ENCODE results near the gene ZFYVE16.

Gene ZFYVE16

DNA sequence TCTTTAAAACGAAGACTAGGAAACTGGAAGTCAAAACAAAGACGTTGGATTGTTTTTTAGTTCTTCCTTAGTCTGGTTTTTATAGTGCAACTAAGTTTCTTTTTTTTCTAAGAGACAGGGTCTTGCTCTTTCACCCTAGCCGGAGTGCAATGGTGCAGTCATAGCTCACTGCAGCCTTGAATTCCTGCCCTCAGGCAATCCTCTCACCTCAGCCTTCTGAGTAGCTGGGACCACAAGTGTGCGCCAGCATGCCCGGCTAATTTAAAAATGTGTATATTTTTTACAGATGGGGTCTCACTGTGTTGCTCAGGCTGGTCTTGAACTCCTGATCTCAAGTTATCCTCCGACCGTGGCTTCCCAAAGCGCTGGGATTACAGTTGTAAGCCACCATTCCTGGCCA lies 27.6 kb downstream of the ZFYVE16 start:
- Histone ChIP-seq H4K12ac (ENCODE audit: low read depth, low read length) (no peak overlapping the region), H2BK12ac (ENCODE audit: low read length) (no peak overlapping the region), H3K79me1 (ENCODE audit: low read length) (no peaks in the 10 kb centered on the region), H3K9ac (ENCODE audit: low read length) (no peak overlapping the region), H2BK120ac (ENCODE audit: insufficient read depth, low read length, poor library complexity) (no peak overlapping the region), H2BK5ac (ENCODE audit: low read depth, low read length, poor library complexity) (no peak overlapping the region), H3K4me3 (ENCODE audit: low read depth, low read length) (no peak overlapping the region), H4K91ac (ENCODE audit: low read depth, low read length) (no peak overlapping the region), H4K8ac (ENCODE audit: low read depth, low read length) (no peak overlapping the region), H3K4me1 (ENCODE audit: control insufficient read depth in 1 of 2, insufficient read depth in 2 of 2, low read length in 2 of 2) (no peaks in the 10 kb centered on the region), H2AFZ (ENCODE audit: insufficient read depth, low read length, poor library complexity) (no peak overlapping the region), H3K18ac (ENCODE audit: low read length) (no peak overlapping the region), H3K4me2 (ENCODE audit: low read length) (no peak overlapping the region), H2AK5ac (ENCODE audit: low read length) (no peak overlapping the region), H3K79me2 (ENCODE audit: control insufficient read depth, insufficient read depth, low read length, poor library complexity) (no peaks in the 10 kb centered on the region), H3K27me3 (ENCODE audit: insufficient read depth, low read length) (no peaks in the 10 kb centered on the region), H3K9me3 (ENCODE audit: insufficient read depth, low read depth, low read length) (peaks cover 1% of the 10 kb centered on the region), H3K14ac (ENCODE audit: low read length) (no peak overlapping the region), H3K27ac (ENCODE audit: low read depth, low read length) (no peak overlapping the region), H3K23ac (ENCODE audit: low read length) (no peak overlapping the region), H3K36me3 (ENCODE audit: control insufficient read depth in 1 of 2, insufficient read depth in 2 of 2, low read length in 2 of 2) (peaks cover 3 to 6% of the 10 kb centered on the region in 2 experiments), H3K4ac (ENCODE audit: low read depth, low read length) (no peak overlapping the region)
- DNase-seq, result peak; percentile 69 to 82
- WGBS (ENCODE audit: extremely low coverage, insufficient coverage, insufficient read length), result no CpG with 5 or more reads among the region's 8 CpGs

- Histone ChIP-seq H3K9ac (ENCODE audit: low read length) (no peak overlapping the region), H2AK5ac (ENCODE audit: low read length) (no peak overlapping the region), H3K18ac (ENCODE audit: low read length) (no peak overlapping the region), H3K23ac (ENCODE audit: low read length) (no peak overlapping the region), H2BK120ac (ENCODE audit: insufficient read depth, low read length, poor library complexity) (no peak overlapping the region), H4K8ac (ENCODE audit: low read depth, low read length) (no peak overlapping the region), H2BK5ac (ENCODE audit: low read depth, low read length, poor library complexity) (no peak overlapping the region), H2BK12ac (ENCODE audit: low read length) (no peak overlapping the region), H3K9me3 (ENCODE audit: insufficient read depth, low read depth, low read length) (peaks cover 1% of the 10 kb centered on the region), H3K4me3 (ENCODE audit: low read depth, low read length) (no peak overlapping the region), H3K4ac (ENCODE audit: low read depth, low read length) (no peak overlapping the region), H3K4me2 (ENCODE audit: low read length) (no peak overlapping the region), H3K79me2 (ENCODE audit: control insufficient read depth, insufficient read depth, low read length, poor library complexity) (no peaks in the 10 kb centered on the region), H4K12ac (ENCODE audit: low read depth, low read length) (no peak overlapping the region), H3K36me3 (ENCODE audit: control insufficient read depth in 1 of 2, insufficient read depth in 2 of 2, low read length in 2 of 2) (peaks cover 6 to 8% of the 10 kb centered on the region in 2 experiments), H2AFZ (ENCODE audit: insufficient read depth, low read length, poor library complexity) (no peak overlapping the region), H3K27ac (ENCODE audit: low read depth, low read length) (no peak overlapping the region), H3K4me1 (ENCODE audit: control insufficient read depth in 1 of 2, insufficient read depth in 2 of 2, low read length in 2 of 2) (no peaks in the 10 kb centered on the region), H3K14ac (ENCODE audit: low read length) (no peak overlapping the region), H4K91ac (ENCODE audit: low read depth, low read length) (no peak overlapping the region), H3K27me3 (ENCODE audit: insufficient read depth, low read length) (no peaks in the 10 kb centered on the region), H3K79me1 (ENCODE audit: low read length) (no peaks in the 10 kb centered on the region)
- no CpG with 5 or more reads among the region's 3 CpGs for WGBS (ENCODE audit: extremely low coverage, insufficient coverage, insufficient read length)
- DNase-seq, result no peak
Measured at GRCh38 chr5:80437326-80437725, 29.5 kb downstream of the ZFYVE16 start.

DNA sequence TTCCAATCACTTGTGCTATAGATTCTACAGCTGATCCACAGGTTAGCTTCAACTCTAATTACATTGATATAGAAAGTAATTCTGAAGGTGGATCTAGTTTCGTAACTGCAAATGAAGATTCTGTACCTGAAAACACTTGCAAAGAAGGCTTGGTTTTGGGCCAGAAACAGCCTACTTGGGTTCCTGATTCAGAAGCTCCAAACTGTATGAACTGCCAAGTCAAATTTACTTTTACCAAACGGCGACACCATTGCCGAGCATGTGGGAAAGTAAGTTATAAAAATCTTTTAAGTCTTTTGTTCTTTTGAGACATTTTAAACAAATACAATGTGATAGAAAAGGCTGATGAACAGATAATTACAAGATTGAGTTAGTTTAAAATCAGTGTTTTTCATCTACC lies 30.9 kb downstream of the ZFYVE16 start:
- no peak overlapping the region for H3K4me3 ChIP-seq (ENCODE audit: low read depth, low read length)
- no peak overlapping the region for H2BK120ac ChIP-seq (ENCODE audit: insufficient read depth, low read length, poor library complexity)
- no peak overlapping the region for H2BK12ac ChIP-seq (ENCODE audit: low read length)
- H3K9ac ChIP-seq (ENCODE audit: low read length), result no peak overlapping the region
- no peaks in the 10 kb centered on the region for H3K79me2 ChIP-seq (ENCODE audit: control insufficient read depth, insufficient read depth, low read length, poor library complexity)
- H3K4ac ChIP-seq (ENCODE audit: low read depth, low read length), result no peak overlapping the region
- H3K36me3 ChIP-seq (ENCODE audit: control insufficient read depth in 1 of 2, insufficient read depth in 2 of 2, low read length in 2 of 2), result peaks cover 9 to 14% of the 10 kb centered on the region in 2 experiments
- no peaks in the 10 kb centered on the region for H3K27me3 ChIP-seq (ENCODE audit: insufficient read depth, low read length)
- H4K12ac ChIP-seq (ENCODE audit: low read depth, low read length), result no peak overlapping the region
- H3K79me1 ChIP-seq (ENCODE audit: low read length), result no peaks in the 10 kb centered on the region
- DNase-seq, result no peak
- H2AFZ ChIP-seq (ENCODE audit: insufficient read depth, low read length, poor library complexity), result no peak overlapping the region
- H3K23ac ChIP-seq (ENCODE audit: low read length), result no peak overlapping the region
- no peak overlapping the region for H4K91ac ChIP-seq (ENCODE audit: low read depth, low read length)
- H4K8ac ChIP-seq (ENCODE audit: low read depth, low read length), result no peak overlapping the region
- H3K4me2 ChIP-seq (ENCODE audit: low read length), result no peak overlapping the region
- no peak overlapping the region for H2AK5ac ChIP-seq (ENCODE audit: low read length)
- no CpG with 5 or more reads among the region's 4 CpGs for WGBS (ENCODE audit: extremely low coverage, insufficient coverage, insufficient read length)
- H3K18ac ChIP-seq (ENCODE audit: low read length), result no peak overlapping the region
- H2BK5ac ChIP-seq (ENCODE audit: low read depth, low read length, poor library complexity), result no peak overlapping the region
- H3K4me1 ChIP-seq (ENCODE audit: control insufficient read depth in 1 of 2, insufficient read depth in 2 of 2, low read length in 2 of 2), result no peaks in the 10 kb centered on the region
- H3K14ac ChIP-seq (ENCODE audit: low read length), result no peak overlapping the region
- peaks cover 1% of the 10 kb centered on the region for H3K9me3 ChIP-seq (ENCODE audit: insufficient read depth, low read depth, low read length)
- no peak overlapping the region for H3K27ac ChIP-seq (ENCODE audit: low read depth, low read length)

GRCh38 chr5:80439213-80439612 lies 31.3 kb downstream of the ZFYVE16 start:
- DNase-seq, result no peak
- H3K4me1 ChIP-seq (ENCODE audit: control insufficient read depth in 1 of 2, insufficient read depth in 2 of 2, low read length in 2 of 2), result no peaks in the 10 kb centered on the region
- no peaks in the 10 kb centered on the region for H3K27me3 ChIP-seq (ENCODE audit: insufficient read depth, low read length)
- H3K36me3 ChIP-seq (ENCODE audit: control insufficient read depth in 1 of 2, insufficient read depth in 2 of 2, low read length in 2 of 2), result peaks cover 9 to 14% of the 10 kb centered on the region in 2 experiments
- H4K91ac ChIP-seq (ENCODE audit: low read depth, low read length), result no peak overlapping the region
- H2BK5ac ChIP-seq (ENCODE audit: low read depth, low read length, poor library complexity), result no peak overlapping the region
- H2AFZ ChIP-seq (ENCODE audit: insufficient read depth, low read length, poor library complexity), result no peak overlapping the region
- no peak overlapping the region for H3K18ac ChIP-seq (ENCODE audit: low read length)
- H4K8ac ChIP-seq (ENCODE audit: low read depth, low read length), result no peak overlapping the region
- H3K79me1 ChIP-seq (ENCODE audit: low read length), result no peaks in the 10 kb centered on the region
- H3K4ac ChIP-seq (ENCODE audit: low read depth, low read length), result no peak overlapping the region
- H3K23ac ChIP-seq (ENCODE audit: low read length), result no peak overlapping the region
- no peak overlapping the region for H3K14ac ChIP-seq (ENCODE audit: low read length)
- H3K4me3 ChIP-seq (ENCODE audit: low read depth, low read length), result no peak overlapping the region
- no peak overlapping the region for H2AK5ac ChIP-seq (ENCODE audit: low read length)
- H3K9ac ChIP-seq (ENCODE audit: low read length), result no peak overlapping the region
- peaks cover 1% of the 10 kb centered on the region for H3K9me3 ChIP-seq (ENCODE audit: insufficient read depth, low read depth, low read length)
- H2BK120ac ChIP-seq (ENCODE audit: insufficient read depth, low read length, poor library complexity), result no peak overlapping the region
- no peak overlapping the region for H3K27ac ChIP-seq (ENCODE audit: low read depth, low read length)
- no peaks in the 10 kb centered on the region for H3K79me2 ChIP-seq (ENCODE audit: control insufficient read depth, insufficient read depth, low read length, poor library complexity)
- H3K4me2 ChIP-seq (ENCODE audit: low read length), result no peak overlapping the region
- H4K12ac ChIP-seq (ENCODE audit: low read depth, low read length), result no peak overlapping the region
- no peak overlapping the region for H2BK12ac ChIP-seq (ENCODE audit: low read length)
